Omental fat pad (tissue), 4 donors: Measurements from ENCODE around the gene PRDM11. TPM values are rescaled to one million over a fixed set of nuclear protein-coding genes. Genes with fewer than 3 reads are reported as not detected.

Experiments used
- ATAC-seq: fragments of 150-250 bp; one replicate; pipeline ENCODE4 v1.9.1; 2016; ENCODE audit warnings: mild to moderate bottlenecking, moderate library complexity; ENCODE audit not compliant: low FRiP score
- DNase-seq: peaks from one replicate; pipeline ENCODE4 v3.0.0-alpha.2; 2019; ENCODE audit warnings: low spot score
- CTCF ChIP-seq, 3 donors: fragments of 450-650 bp; IDR thresholded peaks; one replicate each; pipeline ENCODE4 v1.5.1; 2016 to 2017; ENCODE audit warnings: antibody characterized with exemption in 3 of 3, mild to moderate bottlenecking in 3 of 3, moderate library complexity in 2 of 3
- total RNA-seq, 4 donors: library from RNA; depleted of rRNA; stranded (reverse); fragments of >200 nt; gene quantifications; one replicate each; pipeline ENCODE4 v1.1.0, GENCODE V29; 2016

The PRDM11 gene
- total RNA-seq, 4 donors from 2014 or later = 7.0 to 15.6 (median 10.7) TPM

GRCh38 chr11:45224766-45225165 lies 78.3 kb downstream of the PRDM11 start:
- ATAC-seq = no peak
- no peak for TF ChIP-seq CTCF (IDR thresholded peaks at IDR 0.05)
- DNase-seq = no peak

- DNase-seq = no peak
- no peak for ATAC-seq
- TF ChIP-seq CTCF (IDR thresholded peaks at IDR 0.05) = no peak
Measured at GRCh38 chr11:45225277-45225676, 78.8 kb downstream of the PRDM11 start.

GRCh38 chr11:45225961-45226871 lies 79.8 kb downstream of the PRDM11 start:
- DNase-seq = no peak
- no peak for ATAC-seq
- TF ChIP-seq CTCF (IDR thresholded peaks at IDR 0.05) = no peak

GRCh38 chr11:45226901-45227300 lies 80.5 kb downstream of the PRDM11 start:
- ATAC-seq (no peak), DNase-seq (no peak)
- no peak for TF ChIP-seq CTCF (IDR thresholded peaks at IDR 0.05)

GRCh38 chr11:45227836-45228235 lies 81.4 kb downstream of the PRDM11 start:
- DNase-seq (no peak), ATAC-seq (no peak)
- TF ChIP-seq CTCF (IDR thresholded peaks at IDR 0.05) = no peak

GRCh38 chr11:45229401-45230020 lies 83.1 kb downstream of the PRDM11 start:
- TF ChIP-seq CTCF (IDR thresholded peaks at IDR 0.05) = no peak
- no peak for ATAC-seq
- no peak for DNase-seq
